ENCODE data around the gene PIEZO2. TPM values are rescaled to one million over a fixed set of nuclear protein-coding genes. Genes with fewer than 3 reads are reported as not detected.

Gene PIEZO2
- total RNA-seq, 2 experiments from 2014 or later: not detected

DNA sequence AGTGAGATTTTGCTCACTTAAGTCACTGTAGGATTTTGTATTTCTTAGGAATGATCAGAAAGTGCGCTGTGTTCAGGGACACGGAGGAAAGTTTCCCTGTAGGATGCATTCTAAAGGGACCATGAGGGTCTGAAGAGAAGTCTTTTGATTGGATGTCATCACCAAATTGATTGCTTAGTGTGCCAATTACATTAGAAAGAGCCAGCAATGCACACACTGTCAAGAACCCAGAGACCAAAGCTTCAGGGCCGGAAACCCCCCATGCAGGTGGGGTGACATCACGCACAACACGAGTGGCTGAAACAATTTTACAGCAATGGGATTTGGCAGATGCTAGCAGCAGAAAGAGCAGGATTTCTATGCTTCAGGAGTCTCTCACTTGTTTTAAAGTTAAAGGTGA lies 381.1 kb downstream of the PIEZO2 start:
- ChIA-PET CTCF (no interaction called here), POLR2A (no interaction called here)
- DNase-seq (no peak), ATAC-seq (ENCODE audit: poor library complexity) (no peak)
- Mint-ChIP-seq H3K9me3 (no peaks in the 10 kb centered on the region), H3K27ac (no peak overlapping the region), H3K36me3 (ENCODE audit: low read depth) (no peaks in the 10 kb centered on the region), H3K4me3 (no peak overlapping the region), H3K4me1 (ENCODE audit: low read depth) (no peaks in the 10 kb centered on the region), H3K27me3 (peaks cover 9% of the 10 kb centered on the region)
- H3K9me3 ChIP-seq (ENCODE audit: control insufficient read depth in 1 of 2, insufficient read depth in 1 of 2, low read length in 2 of 2): no peaks in the 10 kb centered on the region
- no peak overlapping the region for H3K4me3 ChIP-seq (ENCODE audit: low read length)
- H3K4me1 ChIP-seq (ENCODE audit: insufficient read depth, low read length): no peaks in the 10 kb centered on the region
- TF ChIP-seq, protein P1, sequence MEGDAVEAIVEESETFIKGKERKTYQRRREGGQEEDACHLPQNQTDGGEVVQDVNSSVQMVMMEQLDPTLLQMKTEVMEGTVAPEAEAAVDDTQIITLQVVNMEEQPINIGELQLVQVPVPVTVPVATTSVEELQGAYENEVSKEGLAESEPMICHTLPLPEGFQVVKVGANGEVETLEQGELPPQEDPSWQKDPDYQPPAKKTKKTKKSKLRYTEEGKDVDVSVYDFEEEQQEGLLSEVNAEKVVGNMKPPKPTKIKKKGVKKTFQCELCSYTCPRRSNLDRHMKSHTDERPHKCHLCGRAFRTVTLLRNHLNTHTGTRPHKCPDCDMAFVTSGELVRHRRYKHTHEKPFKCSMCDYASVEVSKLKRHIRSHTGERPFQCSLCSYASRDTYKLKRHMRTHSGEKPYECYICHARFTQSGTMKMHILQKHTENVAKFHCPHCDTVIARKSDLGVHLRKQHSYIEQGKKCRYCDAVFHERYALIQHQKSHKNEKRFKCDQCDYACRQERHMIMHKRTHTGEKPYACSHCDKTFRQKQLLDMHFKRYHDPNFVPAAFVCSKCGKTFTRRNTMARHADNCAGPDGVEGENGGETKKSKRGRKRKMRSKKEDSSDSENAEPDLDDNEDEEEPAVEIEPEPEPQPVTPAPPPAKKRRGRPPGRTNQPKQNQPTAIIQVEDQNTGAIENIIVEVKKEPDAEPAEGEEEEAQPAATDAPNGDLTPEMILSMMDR (IDR thresholded peaks at IDR 0.05): no peak
- H3K27me3 ChIP-seq (ENCODE audit: control insufficient read depth in 1 of 2, insufficient read depth in 2 of 2, low read length in 2 of 2): no peaks in the 10 kb centered on the region
- no peak overlapping the region for H3K27ac ChIP-seq (ENCODE audit: low read depth in 1 of 2, low read length in 2 of 2)
- intact Hi-C loops (cut with DNase I, micrococcal nuclease): loop anchor here in 1 of 2 experiments (10.0 kb wide), 1 partner anchor 57 kb away; no protein-coding TSS in a partner anchor
- H3K36me3 ChIP-seq (ENCODE audit: insufficient read depth, low read length): no peaks in the 10 kb centered on the region

DNA sequence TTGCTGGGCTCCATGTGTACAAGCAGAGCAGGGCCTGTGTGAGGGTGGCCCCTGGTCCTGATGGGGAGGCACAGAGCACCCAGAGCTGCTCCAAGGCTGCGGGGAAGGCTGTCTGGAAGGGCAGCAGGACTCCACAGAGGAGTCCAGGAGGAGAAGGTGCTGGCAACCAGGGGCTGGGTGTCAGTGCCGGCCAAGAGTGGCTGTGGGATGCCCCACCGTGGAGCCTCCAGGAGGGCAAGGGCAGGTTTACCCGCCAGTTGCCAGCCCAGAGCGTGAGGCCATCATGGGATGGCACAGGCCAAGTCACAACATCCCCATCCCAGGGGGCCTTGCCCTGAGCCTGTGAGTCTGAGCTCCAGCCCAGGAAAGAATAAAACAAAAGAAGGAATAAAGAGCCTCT lies 381.7 kb downstream of the PIEZO2 start:
- H3K36me3 ChIP-seq (ENCODE audit: insufficient read depth, low read length): no peaks in the 10 kb centered on the region
- no peaks in the 10 kb centered on the region for H3K36me3 Mint-ChIP-seq (ENCODE audit: low read depth)
- H3K27me3 ChIP-seq (ENCODE audit: control insufficient read depth in 1 of 2, insufficient read depth in 2 of 2, low read length in 2 of 2): no peaks in the 10 kb centered on the region
- no peak overlapping the region for H3K4me3 ChIP-seq (ENCODE audit: low read length)
- H3K9me3 ChIP-seq (ENCODE audit: control insufficient read depth in 1 of 2, insufficient read depth in 1 of 2, low read length in 2 of 2): no peaks in the 10 kb centered on the region
- ChIA-PET POLR2A (no interaction called here), CTCF (no interaction called here)
- H3K27me3 Mint-ChIP-seq: peaks cover 9% of the 10 kb centered on the region
- H3K4me1 Mint-ChIP-seq (ENCODE audit: low read depth): no peaks in the 10 kb centered on the region
- intact Hi-C loops (cut with DNase I, micrococcal nuclease): loop anchor here in 1 of 2 experiments (10.0 kb wide), 1 partner anchor 57 kb away; no protein-coding TSS in a partner anchor
- DNase-seq: no peak
- H3K4me3 Mint-ChIP-seq: no peak overlapping the region
- H3K4me1 ChIP-seq (ENCODE audit: insufficient read depth, low read length): no peaks in the 10 kb centered on the region
- no peaks in the 10 kb centered on the region for H3K9me3 Mint-ChIP-seq
- H3K27ac Mint-ChIP-seq: no peak overlapping the region
- TF ChIP-seq, protein P1 (IDR thresholded peaks at IDR 0.05): no peak
- ATAC-seq (ENCODE audit: poor library complexity): no peak
- H3K27ac ChIP-seq (ENCODE audit: low read depth in 1 of 2, low read length in 2 of 2): no peak overlapping the region

DNA sequence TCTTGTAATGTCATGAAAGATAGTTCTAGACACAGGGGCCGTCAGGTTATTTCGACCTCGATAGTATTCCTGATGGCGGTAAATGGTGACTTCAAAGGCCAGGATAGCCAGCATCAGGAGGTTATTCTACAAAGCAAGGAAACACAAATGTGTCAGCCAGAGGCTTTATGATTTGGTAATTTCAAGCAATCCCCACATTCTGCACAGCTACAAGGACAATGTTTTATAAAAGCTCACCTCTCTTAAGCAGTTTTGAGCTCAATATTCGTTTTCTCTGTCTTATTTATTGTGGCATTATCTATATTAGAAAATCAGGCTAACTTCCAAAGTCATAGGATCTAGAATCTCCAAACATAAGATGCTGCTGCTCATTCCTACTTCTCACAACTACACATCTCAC lies 388.4 kb downstream of the PIEZO2 start:
- POLR2A ChIA-PET: no interaction called here

More for the DNA sequence above, 388.4 kb downstream of the PIEZO2 start:
- Histone ChIP-seq H3K4me3 (ENCODE audit: low read length) (no peak overlapping the region), H3K9me3 (ENCODE audit: control insufficient read depth in 1 of 2, insufficient read depth in 1 of 2, low read length in 2 of 2) (no peaks in the 10 kb centered on the region), H3K27me3 (ENCODE audit: control insufficient read depth in 1 of 2, insufficient read depth in 2 of 2, low read length in 2 of 2) (no peaks in the 10 kb centered on the region), H3K4me1 (ENCODE audit: insufficient read depth, low read length) (no peaks in the 10 kb centered on the region), H3K36me3 (ENCODE audit: insufficient read depth, low read length) (no peaks in the 10 kb centered on the region), H3K27ac (ENCODE audit: low read depth in 1 of 2, low read length in 2 of 2) (no peak overlapping the region)
- no peak overlapping the region for H3K27ac Mint-ChIP-seq
- CTCF ChIA-PET: no interaction called here
- peaks cover 9% of the 10 kb centered on the region for H3K27me3 Mint-ChIP-seq
- TF ChIP-seq, protein P1 (IDR thresholded peaks at IDR 0.05): no peak
- DNase-seq: no peak
- H3K9me3 Mint-ChIP-seq: no peaks in the 10 kb centered on the region
- no peak for ATAC-seq (ENCODE audit: poor library complexity)
- no peaks in the 10 kb centered on the region for H3K4me1 Mint-ChIP-seq (ENCODE audit: low read depth)
- H3K36me3 Mint-ChIP-seq (ENCODE audit: low read depth): no peaks in the 10 kb centered on the region
- no peak overlapping the region for H3K4me3 Mint-ChIP-seq
- intact Hi-C loops (cut with DNase I, micrococcal nuclease): loop anchor here in 1 of 2 experiments (10.0 kb wide), 1 partner anchor 64 kb away; no protein-coding TSS in a partner anchor

Data from CD4-positive, alpha-beta T cell (primary cell).